Transverse colon (tissue), 4 donors: Measurements from ENCODE around the gene NDUFC2. TPM values are rescaled to one million over a fixed set of nuclear protein-coding genes. Genes with fewer than 3 reads are reported as not detected.

ENCODE experiments used
- DNase-seq: peaks from one replicate; pipeline ENCODE4 v3.0.0-alpha.2; 2019
- H3K27ac ChIP-seq, 4 donors: fragments of 200-600 bp; sonication (generic); 2 replicates each; pipeline ENCODE4 v1.5.1; 2016 to 2018; ENCODE audit warnings: inconsistent platforms in 4 of 4
- H3K27me3 ChIP-seq: fragments of 200-600 bp; sonication (generic); 2 replicates; pipeline ENCODE4 v1.5.1; 2017; ENCODE audit warnings: inconsistent platforms
- H3K36me3 ChIP-seq, 4 donors: fragments of 200-600 bp; sonication (generic); 2 replicates each; pipeline ENCODE4 v1.5.1; 2017 to 2019; ENCODE audit warnings: inconsistent platforms in 4 of 4
- H3K4me1 ChIP-seq, 4 donors: fragments of 200-600 bp; sonication (generic); 2 replicates each; pipeline ENCODE4 v1.5.1; 2017 to 2020; ENCODE audit warnings: inconsistent platforms in 4 of 4
- H3K4me3 ChIP-seq, 4 donors: fragments of 200-600 bp; sonication (generic); 1 replicate in 1 of 4; 2 replicates in 3 of 4; pipeline versions ENCODE4 v1.5.1 to v1.6.1; 2017 to 2019; ENCODE audit warnings: inconsistent platforms in 4 of 4
- H3K9me3 ChIP-seq, 2 donors: fragments of 200-600 bp; sonication (generic); 2 replicates each; pipeline ENCODE4 v1.5.1; 2017 to 2019; ENCODE audit warnings: inconsistent platforms in 2 of 2
- CTCF ChIP-seq, 5 experiments: fragments of 200-600 bp in 3 of 5; fragments of 450-650 bp in 2 of 5; sonication (generic) in 3 of 5; IDR thresholded peaks; 1 replicate in 2 of 5; 2 replicates in 3 of 5; pipeline ENCODE4 v1.5.1; 2016 to 2017; ENCODE audit warnings: antibody characterized with exemption in 5 of 5, inconsistent platforms in 3 of 5, mild to moderate bottlenecking in 2 of 5, moderate library complexity in 1 of 5
- EP300 ChIP-seq: sonication (generic); formaldehyde crosslinking; IDR thresholded peaks from one replicate; pipeline ENCODE4 v1.6.1; 2017; ENCODE audit warnings: antibody characterized with exemption, low read depth
- POLR2A ChIP-seq: fragments of 450-650 bp; IDR thresholded peaks from one replicate; pipeline ENCODE4 v1.6.1; 2016; ENCODE audit warnings: antibody characterized with exemption, mild to moderate bottlenecking, moderate library complexity
- POLR2AphosphoS5 ChIP-seq, 3 donors: sonication (generic); formaldehyde crosslinking; IDR thresholded peaks; one replicate each; pipeline ENCODE4 v1.6.1; 2016; ENCODE audit warnings: antibody characterized with exemption in 3 of 3
- WGBS, 2 donors: methylation state at CpG; one replicate each; pipeline ENCODE4 v1.1.5; 2018; ENCODE audit warnings: low coverage in 1 of 2; 5-methylcytosine and 5-hydroxymethylcytosine counted together
- in situ Hi-C, 4 donors: fragments of 200-750 bp; cut with MboI; loops; one replicate each; pipeline versions ENCODE4 v1.15.0 to v1.15.1; 2017; ENCODE audit warnings: low sequenced_read_pairs in 3 of 4, low pct_ligation_motif_present in 1 of 4, low pct_unique_long_range_greater_than_20kb in 1 of 4
- intact Hi-C: fragments of 100-400 bp; cut with DNase I; formaldehyde crosslinking; loops from one replicate; pipeline ENCODE4 v1.15.1; 2023; ENCODE audit warnings: low total_unique reads
- total RNA-seq, 4 donors: library from RNA; depleted of rRNA; stranded (reverse); fragments of >200 nt; gene quantifications; one replicate each; pipeline ENCODE4 v1.1.0, GENCODE V29; 2016

The NDUFC2 gene
- total RNA-seq, 4 donors from 2014 or later, result 6.0 to 123 (median 68.4) TPM

- TF ChIP-seq POLR2A (no peak), POLR2AphosphoS5 (IDR thresholded peaks at IDR 0.05) (no peak), CTCF (IDR thresholded peaks at IDR 0.05) (no peak), EP300 (no peak)
- H3K9me3 ChIP-seq, result no peaks in the 10 kb centered on the region
- intact Hi-C loops, result no loop called here
- no peak overlapping the region for H3K4me3 ChIP-seq
- no peaks in the 10 kb centered on the region for H3K27me3 ChIP-seq
- H3K36me3 ChIP-seq, result no peaks in the 10 kb centered on the region
- peaks cover 20 to 48% (median 35%) of the 10 kb centered on the region in 4 donors for H3K4me1 ChIP-seq
- WGBS, 2 donors, result 83 to 84% methylated on average over 2 to 3 of the region's 3 CpGs
- H3K27ac ChIP-seq, result peak overlapping the region; percentile 67 to 78 (median 76)
- no peak for DNase-seq
- in situ Hi-C loops, result no loop called here
Observed at GRCh38 chr11:78036313-78036712, 43.3 kb downstream of the NDUFC2 start.

- peaks cover 12 to 46% (median 31%) of the 10 kb centered on the region in 4 donors for H3K4me1 ChIP-seq
- DNase-seq, result no peak
- H3K27me3 ChIP-seq, result no peaks in the 10 kb centered on the region
- no peaks in the 10 kb centered on the region for H3K9me3 ChIP-seq
- no peak overlapping the region for H3K4me3 ChIP-seq
- intact Hi-C loops (no loop called here), in situ Hi-C loops (no loop called here)
- TF ChIP-seq CTCF (IDR thresholded peaks at IDR 0.05) (no peak), POLR2A (no peak), POLR2AphosphoS5 (IDR thresholded peaks at IDR 0.05) (no peak), EP300 (no peak)
- 73 to 77% methylated on average over 3 to 10 of the region's 10 CpGs for WGBS, 2 donors
- H3K27ac ChIP-seq, result no peak overlapping the region
- H3K36me3 ChIP-seq, result no peaks in the 10 kb centered on the region
Observed at GRCh38 chr11:78034623-78035022, 45.0 kb downstream of the NDUFC2 start.

- no peaks in the 10 kb centered on the region for H3K9me3 ChIP-seq
- no peak for TF ChIP-seq CTCF (IDR thresholded peaks at IDR 0.05)
- no peak for TF ChIP-seq POLR2AphosphoS5 (IDR thresholded peaks at IDR 0.05)
- no peak for TF ChIP-seq EP300
- no peak for TF ChIP-seq POLR2A
- no peak for DNase-seq
- H3K4me1 ChIP-seq, result peaks cover 9 to 32% (median 19%) of the 10 kb centered on the region in 4 donors
- no peak overlapping the region for H3K4me3 ChIP-seq
- no peak overlapping the region for H3K27ac ChIP-seq
- no peaks in the 10 kb centered on the region for H3K36me3 ChIP-seq
- H3K27me3 ChIP-seq, result no peaks in the 10 kb centered on the region
- in situ Hi-C loops, result no loop called here
- whole genome bisulfite sequencing, 2 donors, result 56 to 57% methylated on average over 2 to 4 of the region's 4 CpGs
- intact Hi-C loops, result no loop called here
Observed at GRCh38 chr11:78033040-78033439, 46.6 kb downstream of the NDUFC2 start.

GRCh38 chr11:78032090-78032489 is 47.6 kb downstream of the NDUFC2 start:
- H3K4me1 ChIP-seq, result peaks cover 4 to 23% (median 11%) of the 10 kb centered on the region in 4 donors
- no peak overlapping the region for H3K27ac ChIP-seq
- H3K27me3 ChIP-seq, result no peaks in the 10 kb centered on the region
- intact Hi-C loops (no loop called here), in situ Hi-C loops (no loop called here)
- TF ChIP-seq EP300 (no peak), CTCF (IDR thresholded peaks at IDR 0.05) (no peak), POLR2A (no peak), POLR2AphosphoS5 (IDR thresholded peaks at IDR 0.05) (no peak)
- H3K36me3 ChIP-seq, result no peaks in the 10 kb centered on the region
- DNase-seq, result no peak
- no peak overlapping the region for H3K4me3 ChIP-seq
- no peaks in the 10 kb centered on the region for H3K9me3 ChIP-seq
